GM19372 (cell line): ENCODE measurements around the gene OR5M10.
"Not testable (repeated sequence)": the region's sequence is repeated elsewhere in the genome, so short reads cannot be mapped to it uniquely, and the experiment has no call there.

Experiments
- ATAC-seq: cut with Tn5 transposase; IDR thresholded peaks from one replicate; pipeline ENCODE4 v1.9.1; 2021; ENCODE audit warnings: mild to moderate bottlenecking, low read depth, moderate library complexity; ENCODE audit not compliant: unreplicated experiment

OR5M10 gene

DNA sequence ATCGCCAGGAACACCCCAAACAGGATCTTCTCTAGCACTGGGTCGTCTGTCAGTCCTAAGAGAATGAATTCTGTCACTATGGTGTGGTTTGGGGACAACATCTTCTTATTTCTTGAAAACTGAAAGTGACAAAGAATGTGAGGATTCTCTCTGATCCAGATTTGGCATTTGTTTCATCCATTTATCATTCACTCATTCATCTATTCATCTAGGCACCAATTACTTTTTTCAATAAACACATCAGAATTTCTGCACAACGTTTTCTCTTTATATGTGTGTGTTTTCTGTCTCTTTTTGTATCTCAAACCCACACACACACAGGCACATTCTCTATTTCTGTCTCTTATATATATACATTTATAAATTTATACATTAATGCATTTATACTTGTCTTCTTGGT, at the start of gene OR5M10:
Gene OR5M10, minus strand, starts transcription at position 101 of the 400 bp plus-strand sequence. Its CDS starts 0 bp downstream, at position 101.
- ATAC-seq, result no peak

DNA sequence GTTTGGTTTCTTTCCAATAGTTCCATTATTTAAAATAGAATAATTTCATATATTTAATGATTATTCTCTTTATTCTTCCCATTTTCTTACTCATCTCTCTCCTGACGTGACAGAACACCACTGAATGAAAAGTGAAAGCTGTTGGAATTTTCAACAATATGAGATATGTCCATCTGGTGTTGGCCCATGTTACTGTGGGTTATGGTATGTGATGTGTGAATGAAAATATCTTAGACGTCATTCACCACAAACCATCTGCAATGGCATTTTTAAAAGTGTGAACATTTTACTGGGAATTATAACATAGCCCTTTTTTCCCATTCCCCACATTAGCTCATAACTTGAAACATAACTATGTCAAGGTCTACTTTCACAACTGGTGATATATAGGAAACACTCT, 48.4 kb upstream of the OR5M10 start:
- ATAC-seq, result no peak

DNA sequence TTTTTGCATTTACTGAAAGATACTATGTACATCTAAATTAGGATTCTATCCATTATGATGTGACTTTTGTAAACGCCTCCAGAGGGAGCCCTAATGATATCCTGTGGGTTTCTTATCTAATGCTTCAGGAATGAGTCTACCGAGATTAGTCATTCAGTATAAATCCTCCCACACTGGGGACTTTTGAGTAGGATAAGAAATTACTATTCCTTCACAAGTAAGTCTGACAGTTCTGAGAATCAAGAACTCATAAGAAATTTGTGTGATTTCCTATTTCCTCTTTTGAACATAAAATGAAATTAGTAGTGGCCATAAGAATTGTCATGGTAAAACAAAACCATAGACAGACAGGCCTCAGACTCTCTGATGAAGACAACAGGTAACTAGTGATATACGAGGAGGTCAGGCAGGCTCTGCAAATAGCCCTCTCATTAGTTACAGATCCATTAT, 47.2 kb upstream of the OR5M10 start:
- ATAC-seq, result no peak

DNA sequence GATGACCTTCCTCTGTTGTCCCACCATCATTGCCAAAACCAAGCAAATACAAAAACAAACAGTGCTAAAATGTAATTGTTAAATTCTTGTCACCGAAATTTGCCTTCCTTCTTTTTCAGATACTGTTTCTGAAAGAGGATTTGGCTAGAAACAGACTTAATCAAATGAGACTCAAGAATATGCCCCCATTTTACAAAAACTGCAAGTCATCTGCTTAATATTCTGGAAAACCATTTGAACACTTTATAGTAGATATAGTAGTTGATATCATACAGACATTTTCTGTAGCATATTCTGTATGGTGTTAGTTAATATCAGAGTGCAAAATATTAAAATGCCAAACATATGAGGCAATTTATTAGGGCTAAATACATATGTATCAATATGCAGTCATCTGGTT, 33.7 kb upstream of the OR5M10 start:
- no peak for ATAC-seq

DNA sequence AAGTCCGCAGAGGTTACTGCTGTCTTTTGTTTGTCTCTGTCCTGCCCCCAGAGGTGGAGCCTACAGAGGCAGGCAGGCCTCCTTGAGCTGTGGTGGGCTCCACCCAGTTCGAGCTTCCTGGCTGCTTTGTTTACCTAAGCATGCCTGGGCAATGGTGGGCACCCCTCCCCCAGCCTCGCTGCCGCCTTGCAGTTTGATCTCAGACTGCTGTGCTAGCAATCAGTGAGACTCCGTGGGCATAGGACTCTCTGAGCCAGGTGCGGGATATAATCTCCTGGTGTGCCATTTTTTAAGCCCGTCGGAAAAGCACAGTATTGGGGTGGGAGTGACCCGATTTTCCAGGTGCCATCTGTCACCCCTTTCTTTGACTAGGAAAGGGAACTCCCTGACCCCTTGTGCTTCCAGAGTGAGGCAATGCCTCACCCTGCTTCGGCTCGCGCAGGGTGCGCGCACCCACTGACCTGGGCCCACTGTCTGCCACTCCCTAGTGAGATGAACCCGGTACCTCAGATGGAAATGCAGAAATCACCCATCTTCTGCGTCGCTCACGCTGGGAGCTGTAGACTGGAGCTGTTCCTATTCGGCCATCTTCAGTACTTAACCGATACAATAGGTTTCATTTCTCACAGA, 14.7 kb upstream of the OR5M10 start:
- not testable (repeated sequence) for ATAC-seq

DNA sequence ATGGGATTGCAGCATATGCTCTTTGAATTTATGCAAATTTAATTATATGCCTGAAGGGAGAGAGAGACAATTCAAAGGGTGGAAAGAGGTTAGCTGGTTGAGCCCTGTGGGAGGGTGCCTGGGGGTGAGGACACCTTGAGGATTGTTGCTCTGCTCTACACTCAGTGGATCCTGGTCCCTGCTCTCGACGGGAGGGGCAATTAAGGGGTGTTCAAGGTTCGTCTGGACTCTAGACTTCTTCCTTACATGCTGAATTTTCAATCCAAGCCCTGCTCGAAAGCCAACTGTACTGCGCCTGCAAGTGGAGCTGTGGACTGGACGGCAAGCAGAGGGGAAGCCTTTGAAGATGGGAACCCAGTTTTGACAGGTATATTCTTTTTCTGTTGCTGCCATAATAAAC, 18.9 kb downstream of the OR5M10 start:
- no peak for ATAC-seq

DNA sequence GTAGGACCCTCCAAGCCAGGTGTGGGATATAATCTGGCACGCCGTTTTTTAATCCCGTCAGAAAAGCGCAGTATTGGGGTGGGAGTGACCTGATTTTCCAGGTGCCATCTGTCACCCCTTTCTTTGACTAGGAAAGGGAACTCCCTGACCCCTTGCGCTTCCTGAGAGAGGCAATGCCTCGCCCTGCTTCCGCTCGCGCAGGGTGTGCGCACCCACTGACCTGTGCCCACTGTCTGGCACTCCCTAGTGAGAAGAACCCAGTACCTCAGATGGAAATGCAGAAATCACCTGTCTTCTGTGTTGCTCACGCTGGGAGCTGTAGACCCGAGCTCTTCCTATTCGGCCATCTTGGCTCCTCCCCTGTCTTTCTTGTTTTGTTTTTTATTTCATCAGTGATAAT, 22.8 kb downstream of the OR5M10 start:
- ATAC-seq, result not testable (repeated sequence)

DNA sequence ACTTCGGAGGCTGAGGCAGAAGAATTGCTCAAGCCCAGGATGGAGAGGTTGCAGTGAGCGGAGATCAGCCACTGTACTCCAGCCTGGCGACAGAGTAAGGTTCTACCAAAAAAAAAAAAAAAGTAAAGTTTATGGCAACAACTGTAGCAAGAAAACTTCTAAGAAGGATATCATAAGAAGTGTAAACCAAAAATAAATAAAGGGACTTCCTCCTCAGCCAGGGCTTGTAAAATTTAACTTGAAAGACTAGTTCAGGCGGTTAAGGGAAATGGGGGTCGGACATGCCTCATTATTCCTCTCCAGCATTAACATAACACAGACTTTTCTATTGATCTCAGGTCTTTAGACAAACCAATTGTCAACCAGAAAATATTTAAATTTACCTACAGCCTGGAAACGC, 32.0 kb downstream of the OR5M10 start:
- ATAC-seq, result no peak

DNA sequence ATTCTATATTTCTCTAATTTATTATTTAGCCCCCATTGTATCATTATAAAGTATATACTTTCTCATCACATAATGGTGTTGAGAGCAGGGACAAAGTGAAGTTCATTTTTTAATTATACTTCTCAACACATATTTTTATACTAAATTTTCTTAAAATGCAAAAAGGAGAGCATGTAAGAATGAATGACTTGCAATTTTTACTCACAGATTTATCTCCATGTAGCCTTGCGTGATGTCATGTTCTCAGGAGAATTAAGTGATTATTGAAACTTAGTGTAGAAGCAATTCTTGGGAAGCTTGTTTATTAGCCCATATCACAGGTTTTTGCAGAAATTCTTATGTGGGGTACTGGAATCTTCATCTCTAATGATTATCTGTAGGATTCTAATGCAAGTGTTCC, 33.8 kb downstream of the OR5M10 start:
- ATAC-seq, result no peak

DNA sequence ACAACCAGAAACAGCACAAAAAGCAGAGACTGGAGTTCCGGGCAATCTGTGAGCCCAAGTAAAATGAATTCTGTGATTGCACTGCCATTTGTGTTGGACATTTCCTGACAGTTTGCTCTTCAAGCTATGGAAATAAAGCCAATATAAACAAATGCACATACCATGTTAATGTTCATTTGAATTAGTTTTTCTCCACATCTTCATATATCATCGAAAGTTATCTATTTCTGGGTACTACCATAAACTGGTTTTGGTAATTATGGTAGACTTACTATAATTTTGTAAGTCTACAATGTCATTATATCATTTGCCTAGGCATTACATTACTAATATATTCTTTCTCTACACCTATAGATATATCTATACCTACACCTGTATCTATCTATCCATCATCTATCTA, 34.4 kb downstream of the OR5M10 start, which contains the start of gene OR5M11:
Gene OR5M11, minus strand, starts transcription at position 101 of the 400 bp plus-strand sequence. Its CDS starts 0 bp downstream, at position 101.
- no peak for ATAC-seq

DNA sequence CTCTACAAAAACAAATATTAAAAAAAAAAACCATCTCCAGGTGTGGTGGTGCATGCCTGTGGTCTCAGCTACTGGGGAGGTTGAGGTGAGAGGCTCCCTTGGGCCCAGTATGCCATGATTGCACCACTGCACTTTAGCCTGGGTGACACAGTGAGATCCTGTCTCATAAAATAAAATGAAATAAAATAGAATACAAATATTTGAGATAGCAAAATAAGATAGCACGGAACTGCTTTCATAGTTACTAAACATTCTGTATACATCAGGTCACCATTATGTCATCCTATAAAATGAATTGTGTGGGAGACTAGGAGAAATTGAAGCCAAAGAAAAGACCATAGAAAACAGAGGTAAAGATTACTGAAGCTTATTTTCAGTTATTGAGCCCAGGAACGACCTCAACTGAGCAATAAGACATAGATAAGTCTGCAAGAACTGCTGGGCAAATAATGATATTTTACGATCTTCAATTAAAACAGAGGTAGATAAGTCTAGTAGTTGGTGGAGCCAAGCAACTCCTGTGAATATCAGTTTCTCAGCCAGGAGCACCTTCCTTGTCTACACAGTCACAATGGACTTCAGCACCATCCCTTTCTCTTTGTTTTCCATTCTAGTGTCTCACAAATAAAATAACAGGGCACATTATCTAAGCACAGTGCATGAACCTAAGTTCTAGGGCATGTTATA, 44.3 kb downstream of the OR5M10 start:
- no peak for ATAC-seq

DNA sequence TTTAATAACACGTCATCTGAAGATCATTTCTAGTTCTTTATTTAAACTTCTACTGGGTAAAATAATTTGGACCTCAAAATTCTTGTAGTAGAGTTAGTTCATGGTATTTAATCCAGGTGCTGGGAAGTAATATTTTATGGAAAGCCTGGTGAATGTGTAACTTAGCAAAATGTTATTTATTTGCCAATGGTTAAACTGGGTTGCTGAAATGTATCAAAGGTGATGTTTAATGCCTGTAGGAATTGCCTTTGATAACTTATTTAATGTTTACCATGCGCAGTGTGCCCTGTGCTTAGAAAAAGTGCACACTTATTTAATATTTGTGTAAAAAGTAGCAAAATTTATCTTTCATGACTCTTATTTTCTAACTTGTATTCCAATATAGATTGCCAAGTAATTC, 45.7 kb downstream of the OR5M10 start:
- no peak for ATAC-seq
